ENCODE results near the gene VAPA. TPM values are rescaled to one million over a fixed set of nuclear protein-coding genes. Genes with fewer than 3 reads are reported as not detected.

VAPA gene
- total and polyA plus RNA-seq, 9 of the 15 experiments (the other 6 are each of a cell fraction or from before 2014, with no cell fraction given), result 219 to 902 (median 526) TPM

DNA sequence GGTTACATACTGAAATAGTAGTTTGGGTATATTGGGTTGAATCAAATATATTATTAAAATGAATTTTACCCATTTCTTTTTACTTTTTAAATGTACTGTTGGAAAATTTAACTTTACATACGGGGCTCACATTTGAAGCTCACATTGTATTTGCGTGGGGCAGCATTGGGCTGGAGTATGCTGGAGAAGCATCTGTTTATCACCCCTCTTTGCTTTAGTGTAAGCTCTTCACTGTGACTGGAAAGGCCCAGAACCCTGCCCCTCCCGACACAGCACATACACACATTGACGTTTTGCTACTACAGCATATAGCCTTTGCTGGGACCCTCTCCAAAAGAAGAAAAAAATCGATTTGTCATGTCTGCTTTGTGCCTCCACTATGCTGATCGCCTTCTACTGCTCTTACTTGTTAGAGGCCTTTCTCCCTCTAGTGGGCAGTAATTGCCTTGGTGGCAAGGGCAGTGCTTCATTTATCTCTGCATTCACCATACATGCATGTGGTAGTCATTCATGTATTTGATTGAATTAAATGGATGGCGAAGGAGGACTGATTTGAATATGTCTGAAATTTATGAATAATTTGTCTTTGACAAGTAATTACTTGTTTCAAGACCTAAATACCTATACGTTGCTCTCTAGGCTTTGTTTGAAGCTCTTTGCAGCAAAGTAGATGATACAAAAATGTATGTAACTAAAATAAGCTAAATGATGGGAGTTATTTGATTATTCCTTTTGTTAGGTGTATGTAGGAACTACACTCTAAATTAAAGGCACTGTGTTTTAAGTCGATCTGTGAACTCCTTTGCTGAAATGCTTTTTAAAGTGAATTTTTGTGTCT is 37.4 kb downstream of the VAPA start (continued):
- TF ChIP-seq PHTF2 (CRISPR knock-in tag; IDR thresholded peaks at IDR 0.05), result no peak
- TF ChIP-seq, protein P1, sequence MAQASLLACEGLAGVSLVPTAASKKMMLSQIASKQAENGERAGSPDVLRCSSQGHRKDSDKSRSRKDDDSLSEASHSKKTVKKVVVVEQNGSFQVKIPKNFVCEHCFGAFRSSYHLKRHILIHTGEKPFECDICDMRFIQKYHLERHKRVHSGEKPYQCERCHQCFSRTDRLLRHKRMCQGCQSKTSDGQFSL (CRISPR knock-in tag; IDR thresholded peaks at IDR 0.05), result no peak
- TF ChIP-seq, protein P1 (tag; IDR thresholded peaks at IDR 0.05), result no peak
- TF ChIP-seq LARP7 (IDR thresholded peaks at IDR 0.05), result no peak
- 0 out of 2 replicates have a peak, but pooled peaks have one; percentile 56 for TF ChIP-seq JUND (IDR thresholded peaks at IDR 0.05; ENCODE audit: borderline replicate concordance, low read depth, low read length)
- TF ChIP-seq JUND (tag; IDR thresholded peaks at IDR 0.05; ENCODE audit: borderline replicate concordance, low read depth, low read length), result peak; percentile 58; the same call in 1 of the 3 replicates
- TF ChIP-seq HOXB6 (CRISPR knock-in tag; IDR thresholded peaks at IDR 0.05; ENCODE audit: borderline replicate concordance), result no peak
- TF ChIP-seq ZNF133 (CRISPR knock-in tag; IDR thresholded peaks at IDR 0.05), result no peak
- TF ChIP-seq YBX1 (IDR thresholded peaks at IDR 0.05), result no peak
- TF ChIP-seq ZBED1 (IDR thresholded peaks at IDR 0.05), result no peak
- no peak for TF ChIP-seq ZNF444 (CRISPR knock-in tag; IDR thresholded peaks at IDR 0.05)
- peak; percentile 55 for TF ChIP-seq SMC3 (conservative IDR thresholded peaks at IDR 0.05; ENCODE audit: insufficient read depth, low read depth, low read length)
- no peak for TF ChIP-seq MCM7 (IDR thresholded peaks at IDR 0.05)
- TF ChIP-seq, protein P2, sequence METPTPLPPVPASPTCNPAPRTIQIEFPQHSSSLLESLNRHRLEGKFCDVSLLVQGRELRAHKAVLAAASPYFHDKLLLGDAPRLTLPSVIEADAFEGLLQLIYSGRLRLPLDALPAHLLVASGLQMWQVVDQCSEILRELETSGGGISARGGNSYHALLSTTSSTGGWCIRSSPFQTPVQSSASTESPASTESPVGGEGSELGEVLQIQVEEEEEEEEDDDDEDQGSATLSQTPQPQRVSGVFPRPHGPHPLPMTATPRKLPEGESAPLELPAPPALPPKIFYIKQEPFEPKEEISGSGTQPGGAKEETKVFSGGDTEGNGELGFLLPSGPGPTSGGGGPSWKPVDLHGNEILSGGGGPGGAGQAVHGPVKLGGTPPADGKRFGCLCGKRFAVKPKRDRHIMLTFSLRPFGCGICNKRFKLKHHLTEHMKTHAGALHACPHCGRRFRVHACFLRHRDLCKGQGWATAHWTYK (CRISPR knock-in tag; IDR thresholded peaks at IDR 0.05), result peak; percentile 25; the same call in 1 of the 2 replicates
- no peak for TF ChIP-seq NFRKB (IDR thresholded peaks at IDR 0.05; ENCODE audit: low read depth)
- no peak; the same call in 1 of the 2 replicates for TF ChIP-seq MYC (IDR thresholded peaks at IDR 0.05; ENCODE audit: low read depth, low read length)
- TF ChIP-seq MYC (CRISPR knock-in tag; IDR thresholded peaks at IDR 0.05; ENCODE audit: borderline replicate concordance, low read depth), result no peak
- TF ChIP-seq, protein P3, sequence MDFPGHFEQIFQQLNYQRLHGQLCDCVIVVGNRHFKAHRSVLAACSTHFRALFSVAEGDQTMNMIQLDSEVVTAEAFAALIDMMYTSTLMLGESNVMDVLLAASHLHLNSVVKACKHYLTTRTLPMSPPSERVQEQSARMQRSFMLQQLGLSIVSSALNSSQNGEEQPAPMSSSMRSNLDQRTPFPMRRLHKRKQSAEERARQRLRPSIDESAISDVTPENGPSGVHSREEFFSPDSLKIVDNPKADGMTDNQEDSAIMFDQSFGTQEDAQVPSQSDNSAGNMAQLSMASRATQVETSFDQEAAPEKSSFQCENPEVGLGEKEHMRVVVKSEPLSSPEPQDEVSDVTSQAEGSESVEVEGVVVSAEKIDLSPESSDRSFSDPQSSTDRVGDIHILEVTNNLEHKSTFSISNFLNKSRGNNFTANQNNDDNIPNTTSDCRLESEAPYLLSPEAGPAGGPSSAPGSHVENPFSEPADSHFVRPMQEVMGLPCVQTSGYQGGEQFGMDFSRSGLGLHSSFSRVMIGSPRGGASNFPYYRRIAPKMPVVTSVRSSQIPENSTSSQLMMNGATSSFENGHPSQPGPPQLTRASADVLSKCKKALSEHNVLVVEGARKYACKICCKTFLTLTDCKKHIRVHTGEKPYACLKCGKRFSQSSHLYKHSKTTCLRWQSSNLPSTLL (IDR thresholded peaks at IDR 0.05), result no peak
